H9 (cell line): ENCODE measurements around the gene STK32C. TPM values are rescaled to one million over a fixed set of nuclear protein-coding genes. Genes with fewer than 3 reads are reported as not detected.

Source experiments
- DNase-seq: peaks from one replicate; pipeline ENCODE4 v3.0.0-alpha.2; 2017
- H2AFZ ChIP-seq: one replicate; pipeline ENCODE4 v1.6.1; 2013; ENCODE audit warnings: mild to moderate bottlenecking, low read length, control low read depth, moderate library complexity
- H2AK5ac ChIP-seq: 2 replicates; pipeline ENCODE4 v1.6.1; 2013; ENCODE audit warnings: low read length, control low read depth, mixed read lengths; ENCODE audit not compliant: insufficient read length
- H2BK120ac ChIP-seq: one replicate; pipeline ENCODE4 v1.6.1; 2013; ENCODE audit warnings: low read depth, mild to moderate bottlenecking, low read length, control low read depth, inconsistent platforms; ENCODE audit not compliant: poor library complexity, severe bottlenecking
- H2BK12ac ChIP-seq: 2 replicates; pipeline ENCODE4 v1.6.1; 2013; ENCODE audit warnings: low read length, control low read depth, mixed read lengths, low read depth; ENCODE audit not compliant: insufficient read length
- H2BK15ac ChIP-seq: 2 replicates; pipeline ENCODE4 v1.6.1; 2013; ENCODE audit warnings: low read depth, low read length, control low read depth
- H2BK20ac ChIP-seq: one replicate; pipeline ENCODE4 v1.6.1; 2013; ENCODE audit warnings: low read depth, mild to moderate bottlenecking, low read length, control low read depth, inconsistent platforms; ENCODE audit not compliant: poor library complexity, severe bottlenecking
- H2BK5ac ChIP-seq: 2 replicates; pipeline ENCODE4 v1.6.1; 2013; ENCODE audit warnings: low read length, control low read depth, mixed read lengths; ENCODE audit not compliant: insufficient read length
- H3K14ac ChIP-seq: 2 replicates; pipeline ENCODE4 v1.6.1; 2013; ENCODE audit warnings: low read length, control low read depth; ENCODE audit not compliant: insufficient read depth
- H3K18ac ChIP-seq: 2 replicates; pipeline ENCODE4 v1.6.1; 2013; ENCODE audit warnings: low read depth, mild to moderate bottlenecking, mixed read lengths, low read length, control low read depth; ENCODE audit not compliant: insufficient read length
- H3K23ac ChIP-seq: 2 replicates; pipeline ENCODE4 v1.6.1; 2013; ENCODE audit warnings: low read length, control low read depth, mixed read lengths, low read depth; ENCODE audit not compliant: insufficient read length
- H3K23me2 ChIP-seq: 2 replicates; pipeline ENCODE4 v1.6.1; 2013; ENCODE audit warnings: low read depth, mild to moderate bottlenecking, mixed read lengths, low read length, control low read depth; ENCODE audit not compliant: insufficient read length, poor library complexity, severe bottlenecking
- H3K27ac ChIP-seq: 2 replicates; pipeline ENCODE4 v1.5.1; 2013; ENCODE audit warnings: low read length, control low read depth, mixed read lengths, low read depth; ENCODE audit not compliant: insufficient read length
- H3K27me3 ChIP-seq: 2 replicates; pipeline ENCODE4 v1.6.1; 2013; ENCODE audit warnings: low read length, control low read depth, inconsistent platforms; ENCODE audit not compliant: insufficient read depth
- H3K4ac ChIP-seq: 2 replicates; pipeline ENCODE4 v1.6.1; 2013; ENCODE audit warnings: low read depth, mild to moderate bottlenecking, control low read depth, inconsistent platforms, low read length, moderate library complexity
- H3K4me1 ChIP-seq: 2 replicates; pipeline ENCODE4 v1.6.1; 2013; ENCODE audit warnings: low read length, control low read depth, inconsistent platforms; ENCODE audit not compliant: insufficient read depth
- H3K4me2 ChIP-seq: 2 replicates; pipeline ENCODE4 v1.6.1; 2013; ENCODE audit warnings: low read length, control low read depth, mixed read lengths; ENCODE audit not compliant: insufficient read length, insufficient read depth
- H3K56ac ChIP-seq: 2 replicates; pipeline ENCODE4 v1.6.1; 2013; ENCODE audit warnings: low read depth, mild to moderate bottlenecking, mixed read lengths, low read length, control low read depth; ENCODE audit not compliant: insufficient read length
- H3K79me1 ChIP-seq: 2 replicates; pipeline ENCODE4 v1.6.1; 2013; ENCODE audit warnings: low read depth, mild to moderate bottlenecking, moderate library complexity, low read length, control low read depth, inconsistent platforms; ENCODE audit not compliant: insufficient read depth, poor library complexity, severe bottlenecking
- H3K79me2 ChIP-seq: 2 replicates; pipeline ENCODE4 v1.6.1; 2013; ENCODE audit warnings: low read length, control low read depth, inconsistent platforms; ENCODE audit not compliant: insufficient read depth
- H3K9ac ChIP-seq: 2 replicates; pipeline ENCODE4 v1.6.1; 2013; ENCODE audit warnings: low read length, control low read depth, mixed read lengths; ENCODE audit not compliant: insufficient read length; ENCODE audit errors: extremely low read depth
- H3K9me3 ChIP-seq: one replicate; pipeline ENCODE4 v1.6.1; 2013; ENCODE audit warnings: low read depth, low read length, inconsistent platforms; ENCODE audit not compliant: control insufficient read depth
- H3T11ph ChIP-seq: one replicate; pipeline ENCODE4 v1.6.1; 2013; ENCODE audit warnings: mild to moderate bottlenecking, low read length, control low read depth, inconsistent platforms
- H4K20me1 ChIP-seq: one replicate; pipeline ENCODE4 v1.6.1; 2013; ENCODE audit not compliant: control insufficient read depth, insufficient read length, insufficient read depth
- H4K5ac ChIP-seq: 2 replicates; pipeline ENCODE4 v1.6.1; 2013; ENCODE audit warnings: low read depth, mild to moderate bottlenecking, mixed read lengths, low read length, control low read depth; ENCODE audit not compliant: insufficient read length
- H4K8ac ChIP-seq: replicated peaks from 2 replicates; pipeline ENCODE4 v1.6.1; 2013; ENCODE audit warnings: low read length, control low read depth, mixed read lengths, low read depth; ENCODE audit not compliant: insufficient read length
- H4K91ac ChIP-seq: 2 replicates; pipeline ENCODE4 v1.6.1; 2013; ENCODE audit warnings: low read depth, mild to moderate bottlenecking, moderate library complexity, mixed read lengths, low read length, control low read depth; ENCODE audit not compliant: insufficient read length
- H3K27ac Mint-ChIP-seq, 3 experiments: 2 replicates in 2 of 3; 3 replicates in 1 of 3; pipeline ENCODE4 v1.8.0; 2020 to 2021; ENCODE audit warnings: mixed read lengths in 3 of 3, mild to moderate bottlenecking in 1 of 3, moderate library complexity in 1 of 3
- H3K27me3 Mint-ChIP-seq: 2 replicates; pipeline ENCODE4 v1.8.0; 2021; ENCODE audit warnings: low read depth, mild to moderate bottlenecking, moderate library complexity, mixed read lengths
- H3K36me3 Mint-ChIP-seq, 3 experiments: 2 replicates in 2 of 3; 3 replicates in 1 of 3; pipeline ENCODE4 v1.8.0; 2020 to 2021; ENCODE audit warnings: low read depth in 3 of 3, mixed read lengths in 3 of 3; ENCODE audit not compliant: insufficient read depth in 1 of 3
- H3K4me1 Mint-ChIP-seq, 2 experiments: 2 replicates each; pipeline ENCODE4 v1.8.0; 2020; ENCODE audit warnings: mixed read lengths in 2 of 2
- H3K4me3 Mint-ChIP-seq, 2 experiments: 2 replicates in 1 of 2; 3 replicates in 1 of 2; pipeline ENCODE4 v1.8.0; 2020 to 2021; ENCODE audit warnings: mild to moderate bottlenecking in 2 of 2, mixed read lengths in 2 of 2, moderate library complexity in 1 of 2
- H3K9me3 Mint-ChIP-seq, 2 experiments: 2 replicates in 1 of 2; 3 replicates in 1 of 2; pipeline ENCODE4 v1.8.0; 2020; ENCODE audit warnings: mild to moderate bottlenecking in 2 of 2, mixed read lengths in 2 of 2, moderate library complexity in 1 of 2
- WGBS: extraction: QIAGEN DNeasy Blood & Tissue Kit; methylation state at CpG from one replicate; pipeline ENCODE4 v1.1.7; 2013; ENCODE audit warnings: missing lambda C conversion rate, low lambda C conversion rate, mixed read lengths; ENCODE audit not compliant: insufficient read length; ENCODE audit errors: extremely low coverage; 5-methylcytosine and 5-hydroxymethylcytosine counted together
- total RNA-seq: library from RNA; stranded (reverse); gene quantifications from 2 replicates; pipeline ENCODE4 v1.2.1, GENCODE V29; 2021
- TF ChIP-seq, protein P1 (sequence below): fragments of 200-600 bp; sonication (generic); conservative IDR thresholded peaks from 3 replicates; pipeline ENCODE4 v1.8.0; 2021; ENCODE audit warnings: antibody characterized with exemption, mild to moderate bottlenecking

Gene STK32C
- total RNA-seq, 1 experiment from 2014 or later = 11.3 TPM

DNA sequence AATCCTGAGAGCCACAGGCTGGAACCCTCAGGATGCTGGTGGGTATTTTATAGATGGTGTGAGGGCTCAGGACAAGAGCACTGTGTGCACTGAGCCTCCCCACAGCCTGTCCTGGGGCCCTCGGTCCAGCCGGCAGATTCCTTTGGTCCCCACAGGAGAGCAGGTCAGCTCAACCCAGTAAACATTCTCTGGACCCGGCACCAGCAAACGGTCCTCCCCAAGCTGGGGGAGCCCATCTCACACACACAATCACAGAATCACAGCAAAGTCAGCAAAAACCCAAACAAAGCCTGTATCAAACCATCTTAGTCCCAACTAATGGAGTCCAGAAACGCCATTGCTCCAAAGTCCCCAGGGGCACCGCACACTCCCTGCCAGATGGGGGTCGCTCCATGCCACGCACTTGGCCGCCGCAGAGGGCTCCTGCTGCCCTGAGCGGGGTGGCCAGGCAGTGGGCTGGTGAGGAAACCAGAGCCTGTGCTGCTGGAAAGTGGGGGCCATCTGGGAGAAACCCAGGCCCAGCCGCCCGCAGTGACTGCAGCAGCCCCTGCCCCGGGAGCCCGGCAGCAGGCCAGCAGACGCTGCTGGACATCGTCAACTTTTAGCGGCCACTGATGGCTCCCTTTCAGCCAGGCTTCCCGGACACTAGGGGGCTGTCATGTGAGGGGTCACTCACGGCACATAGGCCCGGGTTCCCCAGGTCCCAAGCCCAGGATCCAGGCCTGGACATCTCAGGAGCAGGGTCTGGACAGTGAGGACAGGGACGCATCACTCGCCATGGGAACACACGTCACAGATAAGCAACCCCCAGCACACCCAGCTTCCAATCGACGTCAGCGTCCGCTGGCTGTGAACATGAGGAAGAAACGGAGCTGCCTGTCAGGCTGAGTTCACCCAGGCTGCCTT, 68.4 kb downstream of the STK32C start:
- Histone ChIP-seq H2BK15ac (no peak overlapping the region), H2BK120ac (no peak overlapping the region), H3K4me2 (no peak overlapping the region), H4K8ac (no peak overlapping the region), H4K5ac (no peak overlapping the region), H3K9ac (no peak overlapping the region), H3K79me1 (no peaks in the 10 kb centered on the region), H3K4ac (no peak overlapping the region), H3K27ac (no peak overlapping the region), H4K91ac (no peak overlapping the region), H3K9me3 (no peaks in the 10 kb centered on the region), H3K27me3 (no peaks in the 10 kb centered on the region), H3K23me2 (no peaks in the 10 kb centered on the region), H2BK20ac (no peak overlapping the region), H2AK5ac (no peak overlapping the region), H3K4me1 (no peaks in the 10 kb centered on the region), H3K79me2 (no peaks in the 10 kb centered on the region), H2BK12ac (no peak overlapping the region), H3K56ac (no peak overlapping the region), H3K14ac (no peak overlapping the region), H2AFZ (no peak overlapping the region), H4K20me1 (no peaks in the 10 kb centered on the region), H3K18ac (no peak overlapping the region), H3K23ac (no peak overlapping the region), H2BK5ac (no peak overlapping the region), H3T11ph (no peak overlapping the region)
- Mint-ChIP-seq H3K4me3 (no peak overlapping the region), H3K27me3 (no peaks in the 10 kb centered on the region), H3K4me1 (peaks cover 10 to 25% of the 10 kb centered on the region in 2 experiments), H3K9me3 (no peaks in the 10 kb centered on the region; a peak in 1 of 5 replicates), H3K27ac (no peak overlapping the region; a peak in 1 of 7 replicates), H3K36me3 (no peaks in the 10 kb centered on the region)
- no CpG with 5 or more reads among the region's 29 CpGs for WGBS
- TF ChIP-seq, protein P1, sequence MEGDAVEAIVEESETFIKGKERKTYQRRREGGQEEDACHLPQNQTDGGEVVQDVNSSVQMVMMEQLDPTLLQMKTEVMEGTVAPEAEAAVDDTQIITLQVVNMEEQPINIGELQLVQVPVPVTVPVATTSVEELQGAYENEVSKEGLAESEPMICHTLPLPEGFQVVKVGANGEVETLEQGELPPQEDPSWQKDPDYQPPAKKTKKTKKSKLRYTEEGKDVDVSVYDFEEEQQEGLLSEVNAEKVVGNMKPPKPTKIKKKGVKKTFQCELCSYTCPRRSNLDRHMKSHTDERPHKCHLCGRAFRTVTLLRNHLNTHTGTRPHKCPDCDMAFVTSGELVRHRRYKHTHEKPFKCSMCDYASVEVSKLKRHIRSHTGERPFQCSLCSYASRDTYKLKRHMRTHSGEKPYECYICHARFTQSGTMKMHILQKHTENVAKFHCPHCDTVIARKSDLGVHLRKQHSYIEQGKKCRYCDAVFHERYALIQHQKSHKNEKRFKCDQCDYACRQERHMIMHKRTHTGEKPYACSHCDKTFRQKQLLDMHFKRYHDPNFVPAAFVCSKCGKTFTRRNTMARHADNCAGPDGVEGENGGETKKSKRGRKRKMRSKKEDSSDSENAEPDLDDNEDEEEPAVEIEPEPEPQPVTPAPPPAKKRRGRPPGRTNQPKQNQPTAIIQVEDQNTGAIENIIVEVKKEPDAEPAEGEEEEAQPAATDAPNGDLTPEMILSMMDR = no peak
- no peak for DNase-seq
